GM18526 (cell line): ENCODE measurements around the gene WNT6.

Experiments used
- POLR2A ChIP-seq: IDR thresholded peaks from 3 replicates; pipeline ENCODE4 v1.6.1; 2011; ENCODE audit not compliant: insufficient read length; ENCODE audit errors: extremely low read depth

The WNT6 gene

DNA sequence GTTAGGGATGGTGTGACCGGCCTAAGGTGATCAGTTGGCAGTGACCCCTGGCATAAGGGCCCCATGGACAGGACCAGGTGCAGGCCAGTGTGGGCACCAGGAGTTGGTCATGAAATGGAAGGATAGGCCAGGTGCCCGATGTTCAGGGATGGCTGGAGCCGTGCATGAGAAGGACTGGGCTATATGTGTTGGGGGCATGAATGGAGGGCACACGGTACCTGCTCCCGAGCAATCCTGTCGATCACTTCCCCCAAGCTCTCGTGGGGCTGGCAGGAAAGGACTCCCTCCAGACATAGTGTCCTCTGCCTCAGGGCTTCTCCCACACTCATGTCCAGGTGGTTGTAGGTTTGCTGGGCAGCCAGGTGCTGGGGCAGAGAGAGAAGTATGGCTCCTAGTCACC, 35.6 kb upstream of the WNT6 start:
- no peak for TF ChIP-seq POLR2A

DNA sequence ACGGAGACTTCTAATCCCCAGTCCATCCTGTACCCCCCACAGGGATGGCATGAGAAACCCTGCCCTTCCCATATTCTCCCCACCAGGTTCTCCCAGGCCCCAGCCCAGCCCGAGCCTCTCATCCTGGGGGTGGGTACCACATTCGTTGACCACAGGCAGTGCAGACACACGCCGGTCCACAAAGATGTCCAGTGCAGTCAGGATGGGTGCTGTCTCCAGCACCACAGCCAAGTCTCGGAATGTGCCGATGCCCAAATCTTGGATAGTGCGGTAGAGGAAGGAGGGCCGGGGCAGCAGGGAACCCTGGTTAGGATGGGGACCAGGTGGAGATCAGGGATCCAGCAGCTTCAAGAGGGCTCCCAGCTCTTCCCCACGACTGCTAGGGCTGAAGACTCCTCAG, 32.8 kb upstream of the WNT6 start:
- TF ChIP-seq POLR2A = no peak

DNA sequence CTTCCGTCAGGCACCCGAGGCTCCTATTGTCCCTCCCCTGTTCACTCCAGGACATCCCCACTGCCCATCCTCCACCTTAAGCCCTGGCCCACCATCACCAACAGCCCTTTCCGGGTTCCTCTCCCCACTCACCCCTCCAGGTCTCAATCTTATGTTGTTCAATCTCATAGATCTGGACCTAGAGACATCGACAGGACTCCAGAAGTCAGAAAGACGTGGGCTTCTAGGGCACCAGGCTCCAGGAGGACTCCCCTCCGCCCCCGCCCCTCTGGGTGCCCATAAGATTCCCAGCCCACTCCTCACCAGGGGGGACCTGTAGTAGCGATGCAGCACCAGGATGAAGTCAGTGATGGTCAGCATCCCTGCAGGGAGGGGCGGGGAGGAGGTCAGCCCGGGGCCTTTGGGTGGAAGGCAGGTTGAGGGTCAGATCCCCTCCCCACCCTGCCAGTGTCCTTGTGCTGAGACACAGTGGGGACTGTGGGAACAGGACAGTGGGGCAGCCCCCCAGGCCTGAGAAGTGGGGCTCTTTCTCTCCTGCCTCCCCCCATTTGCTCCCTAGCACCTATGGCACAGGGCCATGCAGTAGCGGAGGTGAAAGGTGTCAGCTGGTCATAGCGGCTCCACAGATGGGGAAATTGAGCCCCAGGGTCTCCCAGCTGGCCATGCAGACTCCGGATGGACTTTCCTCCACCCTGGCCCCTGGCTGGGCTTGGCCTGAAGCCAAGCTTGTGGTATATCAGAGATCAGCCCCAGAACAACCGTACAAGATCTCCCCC, 31.7 kb upstream of the WNT6 start:
- no peak for TF ChIP-seq POLR2A

DNA sequence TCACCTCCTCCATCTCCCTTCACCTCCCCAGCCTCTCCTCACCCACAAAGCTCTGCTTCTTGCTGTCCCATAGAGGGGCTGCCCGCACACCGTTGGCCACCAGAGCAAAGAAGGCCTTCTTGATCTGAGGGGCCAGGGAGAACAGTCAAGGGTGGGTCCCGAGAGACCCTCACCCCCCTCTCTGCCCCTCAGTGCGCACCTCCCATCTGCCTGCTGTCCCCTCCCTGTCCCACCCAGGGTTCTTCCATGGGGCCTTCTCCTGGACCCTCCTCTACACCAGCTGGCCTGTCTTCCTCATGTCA, 31.2 kb upstream of the WNT6 start:
- TF ChIP-seq POLR2A = no peak

DNA sequence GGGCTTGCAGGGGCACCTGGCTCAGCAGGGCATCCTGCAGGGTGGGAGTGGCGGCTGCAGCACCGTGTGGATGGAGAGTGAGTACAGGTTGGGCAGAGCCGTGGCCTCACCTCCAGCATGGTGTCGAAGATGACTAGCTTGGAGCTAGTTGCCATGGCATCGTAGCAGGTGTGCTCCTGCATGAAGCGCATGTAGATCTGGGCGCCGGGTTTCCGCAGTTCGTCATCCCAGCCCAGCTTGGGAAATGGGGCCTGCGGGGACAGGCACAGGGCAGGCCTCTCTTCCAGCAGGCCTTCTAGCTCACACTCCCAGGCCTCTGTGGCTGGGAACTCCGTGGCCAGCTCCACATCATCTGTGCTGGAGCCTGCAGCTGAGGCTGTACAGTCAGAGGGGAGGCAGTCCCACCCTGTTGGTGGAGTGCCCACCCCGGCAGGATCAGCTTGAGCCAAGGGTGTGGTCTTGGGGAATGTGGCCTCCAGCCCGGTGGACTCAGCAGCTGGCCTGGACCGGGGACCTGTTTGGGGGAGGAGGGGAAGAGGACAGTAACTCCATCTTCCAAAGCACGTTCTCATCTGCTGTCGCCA, 29.6 kb upstream of the WNT6 start:
- TF ChIP-seq POLR2A = no peak

DNA sequence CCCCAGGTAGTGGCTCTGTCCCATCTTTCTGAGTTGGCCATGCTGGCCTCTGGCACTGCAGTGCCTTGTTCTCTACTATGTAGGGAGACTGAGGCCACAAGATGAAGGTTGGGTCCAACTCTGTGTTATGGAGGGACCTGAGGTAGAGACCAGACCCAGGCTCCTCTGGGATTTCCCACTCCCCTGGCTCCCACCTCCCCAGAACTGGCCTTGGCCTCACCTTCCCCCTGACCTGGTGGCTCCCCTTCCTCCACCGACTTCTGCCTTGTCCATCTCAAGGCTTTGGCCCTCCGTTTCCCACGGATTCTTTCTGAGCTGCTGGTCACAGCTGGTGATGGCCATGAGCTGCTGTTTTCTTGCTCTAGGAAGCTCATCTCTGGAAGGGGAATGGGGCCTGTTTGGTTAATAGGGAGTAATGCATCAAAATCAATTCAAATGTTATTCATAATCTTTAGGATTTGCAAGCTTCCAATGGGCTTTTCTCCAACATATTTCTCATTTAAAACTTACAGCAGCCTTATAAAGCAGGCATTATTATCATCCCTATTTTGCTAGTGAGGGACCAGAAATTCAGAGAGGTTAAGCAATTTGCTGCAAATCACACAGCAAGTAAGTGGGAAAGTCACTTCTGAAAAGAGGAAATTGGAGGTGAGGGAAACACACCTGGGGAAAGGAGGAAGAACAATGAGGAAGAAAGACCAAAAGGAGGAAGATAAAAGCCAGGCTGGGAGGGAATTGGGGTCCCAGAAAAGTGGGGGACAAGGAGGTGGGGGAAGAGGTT, 28.9 kb upstream of the WNT6 start:
- no peak for TF ChIP-seq POLR2A

DNA sequence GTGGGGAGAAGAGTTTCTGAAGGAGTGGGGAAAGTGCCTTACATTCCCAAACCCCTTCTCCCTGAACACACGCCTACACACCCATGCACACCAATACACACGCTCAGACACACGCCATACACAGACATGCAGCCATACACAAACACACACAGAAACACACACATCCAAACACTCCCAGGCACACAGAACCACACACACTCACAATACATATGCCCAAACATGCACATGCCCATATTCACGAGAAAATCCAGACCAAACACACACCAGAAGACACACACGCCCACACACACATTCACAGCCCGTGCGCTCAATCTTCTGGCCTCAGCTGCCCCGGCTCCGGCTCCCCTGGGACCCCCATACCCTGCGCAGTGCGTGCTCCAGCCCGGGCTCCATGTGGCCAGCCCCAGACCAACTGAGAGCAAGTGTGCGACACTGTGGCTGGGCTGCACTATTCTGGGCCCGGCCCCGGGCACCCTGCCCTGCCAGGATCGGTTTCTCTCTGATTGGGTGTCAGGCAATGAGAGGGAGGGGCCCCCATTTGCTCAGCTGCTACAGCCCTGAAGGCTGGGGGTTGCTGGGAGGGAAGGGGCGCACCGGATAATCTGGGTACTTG, 28.1 kb upstream of the WNT6 start, which contains the start of gene PRKAG3:
TSS of gene PRKAG3 (minus strand) at position 426 of the 613 bp plus-strand sequence.
- TF ChIP-seq POLR2A = no peak

DNA sequence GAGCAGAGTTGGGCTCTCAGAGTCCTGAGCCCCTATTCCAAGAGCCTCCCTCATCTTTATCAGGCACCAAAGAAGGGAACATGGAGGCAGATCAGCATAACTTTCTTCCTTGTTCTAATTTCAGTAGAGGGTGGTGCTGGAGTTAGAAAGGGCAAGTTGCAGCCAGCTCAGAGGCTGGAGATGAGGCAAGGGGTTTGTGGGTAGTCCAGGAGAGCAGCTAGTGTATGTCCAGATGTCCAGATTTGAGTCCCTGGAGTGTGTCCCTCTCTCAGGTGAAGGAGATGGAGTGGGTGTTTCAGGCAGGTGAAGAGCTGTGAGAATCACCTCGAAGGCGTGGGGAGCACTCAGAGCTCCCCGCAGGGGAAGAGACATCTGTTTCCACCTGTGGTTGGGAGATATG, 27.5 kb upstream of the WNT6 start:
- TF ChIP-seq POLR2A = no peak

DNA sequence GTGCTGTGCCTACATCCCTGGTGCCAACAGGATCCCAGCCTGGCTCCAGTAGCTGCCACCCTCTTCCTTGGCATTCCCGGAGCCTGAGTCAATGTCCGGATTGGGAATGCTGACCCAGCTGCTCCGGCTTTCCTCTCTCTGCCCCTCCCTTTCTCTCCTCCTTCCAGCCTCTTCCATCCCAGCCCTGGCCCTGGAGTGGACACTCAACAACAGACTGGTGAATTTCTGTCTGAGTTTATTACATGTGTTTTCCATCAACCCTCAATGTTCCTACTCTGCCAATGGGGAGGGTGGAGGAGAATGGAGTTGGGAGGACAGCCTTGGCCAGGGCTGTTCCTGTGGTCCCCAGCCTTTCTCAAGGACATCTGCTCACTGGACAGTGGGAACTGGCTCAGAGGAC, 27.1 kb upstream of the WNT6 start:
- TF ChIP-seq POLR2A = no peak

DNA sequence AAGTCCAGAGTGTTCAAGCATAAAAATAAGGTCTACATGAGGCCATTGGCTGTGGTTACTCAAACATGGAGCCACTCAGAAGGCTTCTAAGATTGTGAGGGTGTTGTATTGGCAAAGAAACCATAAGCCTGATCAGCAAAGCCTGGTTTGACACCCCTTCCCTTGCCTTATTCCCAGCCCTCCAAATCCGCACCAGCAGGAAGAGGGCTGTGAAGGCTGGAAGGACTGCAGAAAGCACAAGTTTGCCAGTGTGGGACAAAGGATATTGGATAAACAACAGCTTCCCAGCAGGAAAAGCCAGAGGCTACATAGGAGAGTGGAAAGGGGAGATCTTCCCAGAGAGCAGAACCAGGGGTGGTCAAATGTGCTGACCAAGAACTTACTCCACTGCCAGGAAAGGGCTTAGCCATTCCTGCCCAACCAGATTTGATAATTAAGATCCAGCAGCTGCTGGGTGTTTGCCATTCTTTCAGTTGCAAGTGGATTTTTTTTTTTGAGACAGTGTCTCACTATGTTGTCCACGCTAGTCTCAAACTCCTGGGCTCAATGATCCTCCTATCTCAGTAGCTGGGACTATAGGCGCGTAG, 26.5 kb upstream of the WNT6 start:
- TF ChIP-seq POLR2A = no peak

DNA sequence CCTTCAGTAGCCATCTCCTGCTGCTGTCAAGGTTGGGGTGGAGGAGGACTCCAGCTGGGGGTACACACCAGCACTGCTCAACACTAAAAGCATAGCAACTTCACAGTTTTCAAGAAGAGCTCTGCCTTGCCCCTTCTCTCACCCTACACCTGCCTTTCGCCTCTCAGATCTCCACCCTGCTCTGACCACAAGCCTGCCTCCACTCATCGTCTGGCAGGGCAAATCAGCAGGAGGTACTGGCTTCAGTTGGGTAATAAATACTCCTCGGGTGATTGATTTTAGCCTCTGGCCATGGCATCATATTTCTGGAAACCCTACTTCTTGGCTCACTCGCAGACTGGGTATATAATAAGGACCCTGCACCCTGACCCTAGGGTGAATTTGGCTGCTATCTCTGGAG, 24.9 kb upstream of the WNT6 start:
- no peak for TF ChIP-seq POLR2A

DNA sequence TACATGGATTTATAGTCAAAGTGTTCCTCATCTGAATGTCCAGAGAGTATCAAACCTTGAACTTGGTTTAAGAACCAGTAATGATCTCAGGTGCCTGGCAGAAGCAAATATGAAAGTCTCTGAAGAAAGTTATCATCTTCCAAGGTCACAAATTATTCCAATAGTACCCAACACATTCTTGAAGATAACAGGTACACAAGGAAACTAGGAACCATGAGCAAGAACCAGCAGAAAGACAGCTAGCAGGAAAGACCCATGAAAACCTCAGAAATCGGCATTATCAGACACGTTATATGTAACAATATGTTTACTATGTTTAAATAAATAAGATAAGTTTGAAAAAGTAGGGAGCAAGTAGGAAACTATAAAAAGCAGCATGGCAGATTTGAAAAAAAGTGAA, 22.1 kb upstream of the WNT6 start:
- TF ChIP-seq POLR2A = no peak

DNA sequence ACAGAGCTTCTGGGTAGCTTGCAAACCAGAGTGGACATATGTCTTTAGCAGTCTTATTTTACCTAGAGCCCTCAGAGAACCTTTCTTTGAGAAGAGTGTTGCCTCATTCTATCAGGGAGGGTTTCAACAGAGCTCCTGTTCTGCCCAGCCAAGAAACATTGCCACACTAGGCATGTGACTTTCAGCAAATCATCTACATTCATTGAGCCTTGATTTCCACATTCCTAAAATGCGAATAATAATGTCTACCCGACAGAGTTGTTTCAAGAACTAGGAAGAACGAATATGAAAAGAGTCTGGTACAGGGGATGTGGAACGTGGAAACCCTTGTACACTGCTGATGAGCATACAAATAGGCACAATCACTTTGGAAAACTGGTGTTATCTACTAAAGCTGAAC, 20.2 kb upstream of the WNT6 start:
- no peak for TF ChIP-seq POLR2A

DNA sequence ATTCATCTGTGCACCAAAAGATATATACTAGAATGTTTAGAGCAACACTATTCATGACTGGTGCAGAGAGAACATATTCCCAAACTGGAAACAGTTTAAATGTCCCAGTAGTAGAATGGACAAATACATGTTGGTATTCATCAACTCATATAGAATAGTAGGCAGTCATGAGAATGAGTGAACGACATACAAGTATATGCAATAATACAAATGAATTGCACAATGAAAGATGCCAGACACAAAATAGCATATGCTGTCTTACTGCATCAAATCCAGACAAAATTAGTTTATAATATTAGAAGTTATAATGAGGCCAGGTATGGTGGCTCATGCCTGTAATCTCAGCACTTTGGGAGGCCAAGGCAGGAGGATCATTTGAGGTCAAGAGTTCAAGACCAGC, 19.7 kb upstream of the WNT6 start:
- no peak for TF ChIP-seq POLR2A

DNA sequence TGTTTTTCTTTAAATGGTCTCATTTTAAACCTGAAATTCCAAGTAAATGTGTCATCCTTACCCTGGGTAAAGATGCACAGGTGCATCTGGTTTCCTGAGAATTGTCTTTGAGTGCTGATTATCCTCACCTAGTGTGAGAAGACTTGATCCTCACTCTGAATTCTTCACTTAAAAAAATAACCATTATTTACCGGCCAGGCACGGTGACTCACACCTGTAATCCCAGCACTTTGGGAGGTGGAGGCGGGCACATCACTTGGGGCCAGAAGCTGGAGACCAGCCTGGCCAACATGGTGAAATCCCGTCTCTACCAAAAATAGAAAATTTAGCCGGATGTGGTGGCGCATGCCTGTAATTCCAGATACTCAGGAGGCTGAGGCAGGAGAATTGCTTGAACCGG, 9.9 kb upstream of the WNT6 start:
- TF ChIP-seq POLR2A = no peak

DNA sequence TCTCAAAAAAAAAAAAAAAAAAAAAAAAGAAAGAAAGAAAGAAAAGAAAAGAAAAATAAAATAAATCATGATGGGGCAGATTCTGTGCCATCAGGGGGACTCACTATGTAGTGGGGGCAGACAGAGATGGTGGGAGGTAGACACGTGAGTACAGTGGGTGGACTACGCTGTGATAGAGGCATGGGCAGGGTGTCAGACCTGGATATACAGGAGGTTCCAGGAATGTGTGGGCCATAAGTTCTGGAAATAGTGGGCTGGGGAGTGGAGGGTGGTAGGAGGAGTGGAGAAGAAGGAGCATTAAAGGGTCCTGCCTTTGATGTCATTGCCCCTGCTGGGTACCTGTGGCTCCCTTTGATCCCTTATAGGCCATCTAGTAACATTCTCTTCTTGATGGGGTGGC, 8.8 kb upstream of the WNT6 start:
- TF ChIP-seq POLR2A = no peak

DNA sequence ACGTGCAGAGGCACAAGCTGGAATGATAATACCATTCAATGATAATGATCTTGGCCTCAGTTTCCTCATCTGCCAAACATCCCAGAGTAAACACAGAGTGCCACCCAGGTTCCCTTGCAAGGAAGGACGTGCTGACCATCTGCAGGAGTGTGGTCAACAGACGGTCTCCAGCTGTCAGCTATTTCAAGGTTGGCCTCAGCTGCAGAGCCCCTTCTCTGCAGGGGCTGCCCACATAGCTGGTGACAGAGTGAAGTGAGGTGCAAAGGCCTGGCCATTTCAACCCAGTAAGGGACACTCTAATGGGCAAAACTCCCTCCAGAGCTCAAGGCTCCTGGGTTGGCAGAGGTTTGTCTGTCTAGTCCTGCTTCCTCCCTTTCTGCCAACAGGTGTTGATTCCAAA, 8.3 kb upstream of the WNT6 start:
- no peak for TF ChIP-seq POLR2A
